Lower lobe of right lung (tissue), 2 donors: Measurements from ENCODE around the gene RAB11FIP4. TPM values are rescaled to one million over a fixed set of nuclear protein-coding genes. Genes with fewer than 3 reads are reported as not detected.

ENCODE experiments used
- ATAC-seq, 2 donors: fragments of 200-7000 bp; cut with Tn5 transposase; one replicate each; pipeline ENCODE4 v1.9.1; 2020 to 2022; ENCODE audit warnings: mild to moderate bottlenecking in 2 of 2, moderate library complexity in 2 of 2
- DNase-seq: peaks from one replicate; pipeline ENCODE4 v3.0.0-alpha.2; 2020
- H3K27ac ChIP-seq: fragments of 200-600 bp; one replicate; pipeline ENCODE4 v1.8.0; 2022
- H3K27me3 ChIP-seq: fragments of 200-600 bp; one replicate; pipeline ENCODE4 v1.8.0; 2022; ENCODE audit warnings: low read depth
- H3K36me3 ChIP-seq: fragments of 200-600 bp; one replicate; pipeline ENCODE4 v1.8.0; 2022; ENCODE audit warnings: mild to moderate bottlenecking
- H3K4me1 ChIP-seq: fragments of 200-600 bp; one replicate; pipeline ENCODE4 v1.8.0; 2022
- H3K4me3 ChIP-seq: fragments of 200-600 bp; one replicate; pipeline ENCODE4 v1.8.0; 2022; ENCODE audit warnings: mild to moderate bottlenecking
- H3K9me3 ChIP-seq: fragments of 200-600 bp; one replicate; pipeline ENCODE4 v1.8.0; 2022
- CTCF ChIP-seq: fragments of 200-600 bp; IDR thresholded peaks from one replicate; pipeline ENCODE4 v1.8.0; 2022; ENCODE audit warnings: antibody characterized with exemption, mild to moderate bottlenecking
- intact Hi-C: fragments of 100-400 bp; cut with DNase I; formaldehyde crosslinking; loops from one replicate; pipeline ENCODE4 v1.11.0; 2022
- total RNA-seq: library from RNA; stranded (reverse); fragmentation: NEBNext Ultra II Directional; extraction: Animal tissue kit (Norgen Biotek cat#: 25700); gene quantifications from one replicate; pipeline ENCODE4 v1.2.1, GENCODE V29; 2021
- donor health status: DM: no; HTN: yes; CAD: no; lungs with severe emphysema.

The RAB11FIP4 gene
- total RNA-seq, 1 donor from 2014 or later = 15.7 TPM

- Histone ChIP-seq H3K9me3 (no peaks in the 10 kb centered on the region), H3K27ac (no peak overlapping the region), H3K27me3 (no peaks in the 10 kb centered on the region), H3K4me1 (no peaks in the 10 kb centered on the region), H3K4me3 (no peak overlapping the region), H3K36me3 (peaks cover 23% of the 10 kb centered on the region)
- DNase-seq = no peak
- no peak for TF ChIP-seq CTCF
- intact Hi-C loops = no loop called here
- ATAC-seq = no peak
Measured at GRCh38 chr17:31534223-31534888, 142.9 kb downstream of the RAB11FIP4 start.

- no peaks in the 10 kb centered on the region for H3K4me1 ChIP-seq
- TF ChIP-seq CTCF = no peak
- no peak for DNase-seq
- no peaks in the 10 kb centered on the region for H3K27me3 ChIP-seq
- no peak overlapping the region for H3K4me3 ChIP-seq
- H3K9me3 ChIP-seq = no peaks in the 10 kb centered on the region
- H3K27ac ChIP-seq = no peak overlapping the region
- intact Hi-C loops = no loop called here
- no peak for ATAC-seq
- peaks cover 15% of the 10 kb centered on the region for H3K36me3 ChIP-seq
Measured at GRCh38 chr17:31535581-31535981, 144.1 kb downstream of the RAB11FIP4 start.

DNA sequence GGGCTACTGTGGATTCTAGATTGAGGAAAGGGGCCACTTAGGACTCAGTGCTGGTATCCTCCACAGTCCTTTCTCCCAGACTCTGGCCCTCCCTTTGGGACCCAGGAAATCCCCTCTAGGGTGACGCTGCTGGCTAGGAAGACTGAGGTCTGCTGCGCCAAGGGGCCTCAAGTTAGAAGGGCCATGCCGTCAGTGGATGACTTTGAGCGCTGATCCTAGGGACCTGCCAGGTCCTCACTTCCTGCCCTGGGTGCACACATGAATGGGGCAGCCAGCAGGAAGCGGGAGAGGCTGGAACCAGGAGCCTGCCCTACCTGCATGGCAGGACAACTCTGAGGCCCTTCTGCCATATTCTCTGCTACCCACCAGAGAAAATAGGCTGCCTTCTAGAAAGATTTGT lies 145.0 kb downstream of the RAB11FIP4 start:
- H3K4me1 ChIP-seq = no peaks in the 10 kb centered on the region
- no peak for TF ChIP-seq CTCF
- H3K9me3 ChIP-seq = no peaks in the 10 kb centered on the region
- no peak for DNase-seq
- H3K27me3 ChIP-seq = no peaks in the 10 kb centered on the region
- H3K4me3 ChIP-seq = no peak overlapping the region
- peaks cover 7% of the 10 kb centered on the region for H3K36me3 ChIP-seq
- no peak overlapping the region for H3K27ac ChIP-seq
- intact Hi-C loops = no loop called here
- no peak for ATAC-seq

- no peak overlapping the region for H3K4me3 ChIP-seq
- no peaks in the 10 kb centered on the region for H3K4me1 ChIP-seq
- DNase-seq (no peak), ATAC-seq (peak; percentile 7 to 25)
- TF ChIP-seq CTCF = no peak
- intact Hi-C loops = no loop called here
- no peak overlapping the region for H3K27ac ChIP-seq
- H3K9me3 ChIP-seq = no peaks in the 10 kb centered on the region
- H3K36me3 ChIP-seq = no peaks in the 10 kb centered on the region
- H3K27me3 ChIP-seq = no peaks in the 10 kb centered on the region
Measured at GRCh38 chr17:31537565-31538011, 146.1 kb downstream of the RAB11FIP4 start.

- no peaks in the 10 kb centered on the region for H3K36me3 ChIP-seq
- no peak for TF ChIP-seq CTCF
- ATAC-seq (peak in 1 of 2 donors; percentile 3), DNase-seq (no peak)
- intact Hi-C loops = no loop called here
- no peaks in the 10 kb centered on the region for H3K27me3 ChIP-seq
- no peak overlapping the region for H3K27ac ChIP-seq
- H3K4me1 ChIP-seq = no peaks in the 10 kb centered on the region
- H3K9me3 ChIP-seq = no peaks in the 10 kb centered on the region
- H3K4me3 ChIP-seq = no peak overlapping the region
Measured at GRCh38 chr17:31538080-31538762, 146.7 kb downstream of the RAB11FIP4 start.
